Osteocyte (in vitro differentiated cells): ENCODE data around the gene CCDC28B. TPM values are rescaled to one million over a fixed set of nuclear protein-coding genes. Genes with fewer than 3 reads are reported as not detected.
A peak's percentile ranks its signal among the peaks of the same experiment; 100 is the strongest.

Source experiments
- DNase-seq: peaks from one replicate; pipeline ENCODE4 v3.0.0; 2021; ENCODE audit warnings: mixed read lengths; ENCODE audit not compliant: unreplicated experiment; ENCODE audit errors: extremely low spot score
- H3K27ac Mint-ChIP-seq: one replicate; pipeline ENCODE4 v1.8.0; 2021; ENCODE audit warnings: mild to moderate bottlenecking, mixed read lengths; ENCODE audit not compliant: unreplicated experiment
- H3K27me3 Mint-ChIP-seq: one replicate; pipeline ENCODE4 v1.8.0; 2021; ENCODE audit warnings: mixed read lengths; ENCODE audit not compliant: unreplicated experiment
- H3K36me3 Mint-ChIP-seq: one replicate; pipeline ENCODE4 v1.8.0; 2021; ENCODE audit warnings: mixed read lengths; ENCODE audit not compliant: unreplicated experiment
- H3K4me1 Mint-ChIP-seq: one replicate; pipeline ENCODE4 v1.8.0; 2021; ENCODE audit warnings: mixed read lengths; ENCODE audit not compliant: unreplicated experiment
- H3K4me3 Mint-ChIP-seq: one replicate; pipeline ENCODE4 v1.8.0; 2021; ENCODE audit warnings: mild to moderate bottlenecking, moderate library complexity, mixed read lengths; ENCODE audit not compliant: unreplicated experiment
- H3K9me3 Mint-ChIP-seq: one replicate; pipeline ENCODE4 v1.8.0; 2021; ENCODE audit warnings: mixed read lengths; ENCODE audit not compliant: unreplicated experiment
- total RNA-seq: library from RNA; stranded (reverse); gene quantifications from 2 replicates; pipeline ENCODE4 v1.2.1, GENCODE V29; 2021
- TF ChIP-seq, protein P1 (sequence below): fragments of 200-600 bp; sonication (generic); IDR thresholded peaks from 2 replicates; pipeline ENCODE4 v1.5.0; 2021; ENCODE audit warnings: antibody characterized with exemption, mild to moderate bottlenecking, moderate library complexity

Gene CCDC28B
- total RNA-seq, 1 donor from 2014 or later: 24.0 TPM

DNA sequence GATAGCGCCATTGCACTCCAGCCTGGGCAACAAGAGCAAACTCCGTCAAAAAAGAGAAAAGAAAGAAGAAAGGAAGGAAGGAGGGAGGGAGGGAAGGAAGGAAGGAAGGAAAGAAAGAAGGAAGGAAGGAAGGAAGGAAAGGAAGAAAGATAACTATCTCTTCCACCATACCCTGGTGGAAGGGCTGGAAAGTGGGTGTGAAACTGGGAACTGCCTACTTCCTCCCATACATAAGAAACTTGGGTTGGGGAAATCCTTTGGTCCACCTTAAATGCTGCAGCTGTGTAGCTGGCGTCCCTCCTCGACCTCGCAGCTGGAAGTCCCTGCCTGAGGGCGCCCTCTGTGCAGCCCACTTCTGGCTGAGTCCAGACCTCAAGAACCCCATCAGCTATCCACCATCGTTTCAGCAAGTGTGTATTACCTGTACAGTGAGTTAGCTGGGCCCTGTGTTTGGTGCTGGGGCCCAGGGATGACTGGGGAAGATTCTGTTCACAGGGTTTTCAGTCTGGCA, 42.0 kb downstream of the CCDC28B start:
- no peak for DNase-seq
- no peak overlapping the region for H3K4me3 Mint-ChIP-seq

DNA sequence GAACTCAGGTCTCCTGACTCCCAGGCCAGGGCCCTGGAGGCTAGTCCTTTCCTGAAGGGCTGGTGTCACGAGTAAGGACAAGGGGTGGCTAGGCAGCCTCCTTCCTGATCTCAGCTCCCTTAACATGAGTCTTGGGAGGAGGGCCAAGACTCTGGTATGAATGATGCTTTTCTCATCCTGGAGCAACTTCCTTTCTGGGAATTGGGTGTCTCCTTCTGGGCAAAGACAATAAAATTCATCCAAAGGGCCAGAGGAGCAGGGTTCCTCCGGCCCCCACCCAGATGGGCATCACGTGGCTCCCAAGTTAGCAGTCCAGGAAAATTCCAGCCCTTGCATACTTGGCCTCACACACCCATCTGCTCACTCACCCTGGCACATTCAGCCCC, 46.5 kb downstream of the CCDC28B start, which contains the start of gene FAM167B:
Gene FAM167B (plus strand): TSS at position 335 of the 386 bp plus-strand sequence. CDS start 200 bp downstream, outside the sequence.
- TF ChIP-seq, protein P1, sequence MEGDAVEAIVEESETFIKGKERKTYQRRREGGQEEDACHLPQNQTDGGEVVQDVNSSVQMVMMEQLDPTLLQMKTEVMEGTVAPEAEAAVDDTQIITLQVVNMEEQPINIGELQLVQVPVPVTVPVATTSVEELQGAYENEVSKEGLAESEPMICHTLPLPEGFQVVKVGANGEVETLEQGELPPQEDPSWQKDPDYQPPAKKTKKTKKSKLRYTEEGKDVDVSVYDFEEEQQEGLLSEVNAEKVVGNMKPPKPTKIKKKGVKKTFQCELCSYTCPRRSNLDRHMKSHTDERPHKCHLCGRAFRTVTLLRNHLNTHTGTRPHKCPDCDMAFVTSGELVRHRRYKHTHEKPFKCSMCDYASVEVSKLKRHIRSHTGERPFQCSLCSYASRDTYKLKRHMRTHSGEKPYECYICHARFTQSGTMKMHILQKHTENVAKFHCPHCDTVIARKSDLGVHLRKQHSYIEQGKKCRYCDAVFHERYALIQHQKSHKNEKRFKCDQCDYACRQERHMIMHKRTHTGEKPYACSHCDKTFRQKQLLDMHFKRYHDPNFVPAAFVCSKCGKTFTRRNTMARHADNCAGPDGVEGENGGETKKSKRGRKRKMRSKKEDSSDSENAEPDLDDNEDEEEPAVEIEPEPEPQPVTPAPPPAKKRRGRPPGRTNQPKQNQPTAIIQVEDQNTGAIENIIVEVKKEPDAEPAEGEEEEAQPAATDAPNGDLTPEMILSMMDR: no peak
- H3K27ac Mint-ChIP-seq: peak within 1 kb of the TSS; percentile 68

More for the DNA sequence above, 42.0 kb downstream of the CCDC28B start:
- TF ChIP-seq, protein P1: no peak
- Mint-ChIP-seq H3K36me3 (no peaks in the 10 kb centered on the region), H3K27me3 (no peaks in the 10 kb centered on the region), H3K9me3 (no peaks in the 10 kb centered on the region), H3K27ac (peak overlapping the region; percentile 71), H3K4me1 (peaks cover 37% of the 10 kb centered on the region)

DNA sequence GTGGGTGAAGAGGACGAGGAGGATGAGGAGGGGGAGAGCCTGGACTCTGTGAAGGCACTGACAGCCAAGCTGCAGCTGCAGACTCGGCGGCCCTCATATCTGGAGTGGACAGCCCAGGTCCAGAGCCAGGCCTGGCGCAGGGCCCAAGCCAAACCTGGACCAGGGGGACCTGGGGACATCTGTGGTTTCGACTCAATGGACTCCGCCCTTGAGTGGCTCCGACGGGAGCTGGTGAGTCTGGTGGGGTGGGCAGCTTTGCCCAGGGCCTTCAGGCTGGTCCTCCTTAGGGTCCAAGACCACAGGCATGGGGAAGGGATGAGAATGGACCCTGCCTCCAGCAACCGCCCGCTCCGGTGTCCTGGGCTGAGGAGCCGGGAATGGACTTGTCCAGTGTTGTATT, 47.1 kb downstream of the CCDC28B start:
- Mint-ChIP-seq H3K4me1 (peaks cover 35% of the 10 kb centered on the region), H3K27me3 (no peaks in the 10 kb centered on the region), H3K4me3 (no peak overlapping the region), H3K36me3 (no peaks in the 10 kb centered on the region), H3K9me3 (no peaks in the 10 kb centered on the region), H3K27ac (peak overlapping the region; percentile 68)
- TF ChIP-seq, protein P1: no peak
- DNase-seq: no peak

More for the DNA sequence above, 46.5 kb downstream of the CCDC28B start, which contains the start of gene FAM167B:
- H3K4me1 Mint-ChIP-seq: peaks cover 40% of the 10 kb centered on the region
- no peaks in the 10 kb centered on the region for H3K9me3 Mint-ChIP-seq
- no peaks in the 10 kb centered on the region for H3K27me3 Mint-ChIP-seq
- no peak within 1 kb of the TSS for H3K4me3 Mint-ChIP-seq
- no peak for DNase-seq
- H3K36me3 Mint-ChIP-seq: no peaks in the 10 kb centered on the region

DNA sequence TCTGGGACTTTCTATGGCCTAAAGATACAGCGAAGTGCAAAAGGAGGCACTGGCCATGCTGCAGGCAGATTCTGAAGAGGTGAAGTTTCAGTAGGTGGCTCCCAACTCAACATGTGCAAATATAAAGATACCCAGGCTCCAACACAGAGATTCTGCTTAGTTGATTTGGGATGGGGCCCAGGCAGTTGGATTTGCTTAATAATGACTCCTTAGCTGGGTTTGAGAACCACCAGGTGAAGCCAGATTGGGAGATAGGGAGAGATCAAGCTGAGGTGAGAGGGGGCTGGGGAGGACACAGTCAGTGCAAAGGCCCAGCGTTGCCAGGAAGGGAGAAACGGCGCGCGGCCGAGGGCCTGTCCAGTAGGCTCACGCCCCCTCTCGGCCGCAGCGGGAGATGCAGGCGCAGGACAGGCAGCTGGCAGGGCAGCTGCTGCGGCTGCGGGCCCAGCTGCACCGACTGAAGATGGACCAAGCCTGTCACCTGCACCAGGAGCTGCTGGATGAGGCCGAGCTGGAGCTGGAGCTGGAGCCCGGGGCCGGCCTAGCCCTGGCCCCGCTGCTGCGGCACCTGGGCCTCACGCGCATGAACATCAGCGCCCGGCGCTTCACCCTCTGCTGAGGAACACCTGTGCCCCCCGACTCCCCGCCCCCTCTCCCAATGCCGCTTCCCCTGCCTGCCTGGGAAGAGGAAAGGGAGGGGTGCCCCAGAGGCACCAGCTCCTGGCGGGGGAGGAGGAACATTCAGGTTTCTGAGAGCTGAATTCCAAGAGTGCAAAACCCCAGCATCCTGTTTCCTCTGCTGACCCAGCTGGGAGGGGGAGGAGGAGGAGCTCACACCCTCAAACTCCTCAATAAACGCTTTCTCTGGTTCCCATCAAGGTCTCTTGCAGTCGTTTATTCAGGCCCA, 47.8 kb downstream of the CCDC28B start:
- Mint-ChIP-seq H3K36me3 (no peaks in the 10 kb centered on the region), H3K27me3 (no peaks in the 10 kb centered on the region), H3K27ac (peak overlapping the region; percentile 23), H3K4me3 (no peak overlapping the region), H3K4me1 (peaks cover 31% of the 10 kb centered on the region), H3K9me3 (no peaks in the 10 kb centered on the region)
- TF ChIP-seq, protein P1: peak; percentile 82
- peak; percentile 91 for DNase-seq
